Measurements from ENCODE around the gene AFP. TPM values are rescaled to one million over a fixed set of nuclear protein-coding genes. Genes with fewer than 3 reads are reported as not detected.

Gene AFP
- total and polyA plus RNA-seq, 11 donors = not detected

DNA sequence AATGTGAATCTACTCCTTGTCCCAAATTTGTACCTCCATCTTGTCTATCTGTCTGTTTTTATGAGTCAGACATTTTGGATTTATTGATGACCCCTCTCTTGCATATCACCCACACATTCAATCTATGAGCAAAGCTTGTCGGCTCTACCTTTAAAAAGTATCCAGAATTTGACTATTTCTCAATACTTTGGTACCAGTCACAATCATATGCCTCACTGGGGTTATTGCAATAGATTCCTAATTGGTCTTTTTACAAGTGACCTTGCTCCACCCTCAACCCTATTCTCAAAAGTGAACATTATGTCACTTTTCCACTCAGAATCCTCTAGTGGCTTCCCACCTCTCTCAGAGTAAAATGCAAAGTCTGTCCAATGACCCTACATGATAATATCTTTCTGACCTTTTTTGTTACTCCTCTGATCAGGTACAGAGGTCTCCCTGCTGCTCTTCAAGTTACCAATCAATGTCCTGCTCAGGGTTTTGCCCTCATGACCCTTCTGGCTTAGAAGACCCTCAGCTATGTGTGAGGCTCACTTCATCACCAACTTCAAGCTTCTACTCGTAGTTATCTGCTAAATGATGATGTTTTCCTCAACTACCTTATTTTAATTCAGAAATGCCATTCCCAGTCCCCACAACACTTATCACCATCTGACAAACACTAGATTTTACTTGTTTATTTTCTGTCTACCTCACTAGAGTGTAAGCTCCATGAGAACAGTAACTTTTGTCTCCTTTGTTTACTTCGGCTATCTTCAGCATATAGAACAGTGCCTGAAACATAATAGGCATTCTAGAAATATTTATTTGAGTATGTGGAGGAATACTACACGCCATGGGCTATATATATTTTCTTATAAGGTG is 22.4 kb downstream of the AFP start:
- Histone ChIP-seq H3K4me1 (no peaks in the 10 kb centered on the region), H3K27ac (no peak overlapping the region), H3K9me3 (no peaks in the 10 kb centered on the region), H3K4me3 (no peak overlapping the region), H3K36me3 (no peaks in the 10 kb centered on the region), H3K27me3 (no peaks in the 10 kb centered on the region)
- DNase-seq (no peak), ATAC-seq (no peak)
- TF ChIP-seq POLR2A (IDR thresholded peaks at IDR 0.05) = no peak
- TF ChIP-seq, protein P1, sequence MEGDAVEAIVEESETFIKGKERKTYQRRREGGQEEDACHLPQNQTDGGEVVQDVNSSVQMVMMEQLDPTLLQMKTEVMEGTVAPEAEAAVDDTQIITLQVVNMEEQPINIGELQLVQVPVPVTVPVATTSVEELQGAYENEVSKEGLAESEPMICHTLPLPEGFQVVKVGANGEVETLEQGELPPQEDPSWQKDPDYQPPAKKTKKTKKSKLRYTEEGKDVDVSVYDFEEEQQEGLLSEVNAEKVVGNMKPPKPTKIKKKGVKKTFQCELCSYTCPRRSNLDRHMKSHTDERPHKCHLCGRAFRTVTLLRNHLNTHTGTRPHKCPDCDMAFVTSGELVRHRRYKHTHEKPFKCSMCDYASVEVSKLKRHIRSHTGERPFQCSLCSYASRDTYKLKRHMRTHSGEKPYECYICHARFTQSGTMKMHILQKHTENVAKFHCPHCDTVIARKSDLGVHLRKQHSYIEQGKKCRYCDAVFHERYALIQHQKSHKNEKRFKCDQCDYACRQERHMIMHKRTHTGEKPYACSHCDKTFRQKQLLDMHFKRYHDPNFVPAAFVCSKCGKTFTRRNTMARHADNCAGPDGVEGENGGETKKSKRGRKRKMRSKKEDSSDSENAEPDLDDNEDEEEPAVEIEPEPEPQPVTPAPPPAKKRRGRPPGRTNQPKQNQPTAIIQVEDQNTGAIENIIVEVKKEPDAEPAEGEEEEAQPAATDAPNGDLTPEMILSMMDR (IDR thresholded peaks at IDR 0.05) = no peak
- 73 to 85% (median 75%) methylated on average over 4 of the region's 4 CpGs for WGBS, 4 donors
- intact Hi-C loops (cut with DNase I) = no loop called here

DNA sequence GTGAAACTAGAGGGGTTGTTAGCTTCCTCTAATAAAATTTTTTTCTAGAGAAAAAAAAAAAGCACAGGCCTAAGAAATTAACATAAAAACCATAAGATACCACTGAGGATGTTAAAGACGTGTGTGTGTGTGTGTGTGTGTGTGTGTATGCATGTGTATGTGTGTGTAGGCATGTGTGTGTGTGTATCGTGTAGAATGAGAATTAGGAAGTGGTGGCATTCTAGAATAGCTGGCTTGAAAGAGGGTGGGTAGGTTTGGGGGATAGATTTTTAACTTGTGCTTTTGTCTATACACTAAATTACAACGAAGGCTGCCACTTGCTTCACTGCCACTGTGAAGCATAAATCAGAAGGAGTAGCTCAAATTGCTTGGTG is 23.0 kb downstream of the AFP start:
- intact Hi-C loops (cut with DNase I) = no loop called here
- H3K27me3 ChIP-seq = no peaks in the 10 kb centered on the region
- 64 to 74% (median 71%) methylated on average over 3 of the region's 3 CpGs for WGBS, 4 donors
- no peaks in the 10 kb centered on the region for H3K4me1 ChIP-seq
- ATAC-seq (no peak), DNase-seq (no peak)
- H3K4me3 ChIP-seq = no peak overlapping the region
- TF ChIP-seq, protein P1 (IDR thresholded peaks at IDR 0.05) = no peak
- TF ChIP-seq POLR2A (IDR thresholded peaks at IDR 0.05) = no peak
- H3K27ac ChIP-seq = no peak overlapping the region
- H3K36me3 ChIP-seq = no peaks in the 10 kb centered on the region
- H3K9me3 ChIP-seq = no peaks in the 10 kb centered on the region

DNA sequence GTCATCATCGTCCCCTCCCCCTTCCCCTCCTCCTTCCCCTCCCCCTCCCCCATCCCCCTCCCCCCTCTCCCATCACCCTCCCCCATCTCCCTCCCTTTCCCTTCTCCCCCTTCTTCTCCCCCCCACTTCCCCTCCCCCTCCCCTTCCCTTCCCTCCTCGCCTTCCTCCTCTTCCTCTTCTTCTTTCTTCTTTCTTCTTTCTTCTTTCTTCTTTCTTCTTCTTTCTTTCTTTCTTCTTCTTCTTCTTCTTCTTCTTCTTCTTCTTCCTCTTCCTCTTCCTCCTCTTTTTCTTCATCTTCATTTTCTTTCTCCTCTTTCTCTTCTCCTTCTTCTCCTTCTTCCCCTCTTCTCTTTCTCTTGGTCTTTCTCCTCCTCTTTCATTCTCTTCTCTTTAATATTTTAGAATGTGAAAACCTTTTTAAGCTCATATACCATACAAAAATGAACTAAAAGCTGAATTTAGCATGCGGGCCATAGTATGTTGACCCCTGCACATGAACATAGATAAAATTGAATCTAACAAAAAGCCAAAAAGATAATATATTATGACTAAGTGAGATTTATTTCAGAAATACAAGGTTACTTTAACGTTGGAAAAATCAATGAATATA is 25.0 kb downstream of the AFP start:
- 72 to 77% (median 76%) methylated on average over 4 of the region's 4 CpGs for WGBS, 4 donors
- Histone ChIP-seq H3K4me1 (no peaks in the 10 kb centered on the region), H3K27ac (no peak overlapping the region), H3K9me3 (no peaks in the 10 kb centered on the region), H3K36me3 (no peaks in the 10 kb centered on the region), H3K4me3 (no peak overlapping the region), H3K27me3 (no peaks in the 10 kb centered on the region)
- ATAC-seq = no peak
- intact Hi-C loops (cut with DNase I) = no loop called here
- no peak for DNase-seq
- TF ChIP-seq, protein P1 (IDR thresholded peaks at IDR 0.05) = no peak
- no peak for TF ChIP-seq POLR2A (IDR thresholded peaks at IDR 0.05)

DNA sequence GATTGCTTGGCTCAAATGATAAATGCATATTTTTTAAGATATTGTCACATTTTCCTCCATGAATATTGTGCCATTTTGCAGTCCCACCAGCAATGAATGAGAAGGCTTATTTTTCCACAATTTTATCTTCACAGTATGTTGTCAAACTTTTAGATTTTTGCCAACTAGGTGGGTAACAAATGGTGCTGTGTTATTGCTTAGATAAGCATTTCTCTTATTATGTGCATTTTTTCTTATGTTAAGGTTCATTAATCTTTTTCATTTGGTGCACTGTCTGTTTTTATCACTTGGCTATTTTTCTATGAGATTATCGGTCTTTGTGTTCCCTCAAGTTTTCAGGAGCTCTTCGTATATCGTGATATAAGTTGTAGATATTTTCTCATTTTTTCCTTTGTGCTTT is 32.1 kb downstream of the AFP start:
- Histone ChIP-seq H3K4me1 (no peaks in the 10 kb centered on the region), H3K9me3 (peaks cover 0 to 6% (median 0%) of the 10 kb centered on the region in 12 donors), H3K27me3 (no peaks in the 10 kb centered on the region), H3K4me3 (no peak overlapping the region), H3K27ac (no peak overlapping the region), H3K36me3 (no peaks in the 10 kb centered on the region)
- intact Hi-C loops (cut with DNase I) = no loop called here
- TF ChIP-seq, protein P1 (IDR thresholded peaks at IDR 0.05) = no peak
- no peak for TF ChIP-seq POLR2A (IDR thresholded peaks at IDR 0.05)
- ATAC-seq (no peak), DNase-seq (no peak)
- 90 to 94% (median 93%) methylated on average over 3 of the region's 3 CpGs for WGBS, 4 donors
